AG09319 (cell line): ENCODE data around the gene RAD23A.

ENCODE experiments used
- DNase-seq: peaks from one replicate; pipeline ENCODE4 v3.0.0-alpha.2; 2010; ENCODE audit warnings: low read depth; ENCODE audit errors: extremely low read depth
- CTCF ChIP-seq: IDR thresholded peaks from 2 replicates; pipeline ENCODE4 v1.5.1; 2011; ENCODE audit warnings: low read depth, mild to moderate bottlenecking, inconsistent platforms, low read length, moderate library complexity

RAD23A gene

GRCh38 chr19:12959481-12959880, 13.8 kb downstream of the RAD23A start:
- no peak for TF ChIP-seq CTCF
- DNase-seq = no peak

- TF ChIP-seq CTCF = peak; percentile 86
- no peak for DNase-seq
These were observed 19.6 kb downstream of the RAD23A start for GRCh38 chr19:12965017-12965811.

GRCh38 chr19:12965812-12966135, 20.1 kb downstream of the RAD23A start:
- no peak for DNase-seq
- TF ChIP-seq CTCF = no peak

- no peak for DNase-seq
- no peak for TF ChIP-seq CTCF
These were observed 22.2 kb downstream of the RAD23A start for GRCh38 chr19:12967907-12968306.

- TF ChIP-seq CTCF = no peak
- DNase-seq = no peak
These were observed 23.8 kb downstream of the RAD23A start, which contains the start of gene DAND5 for GRCh38 chr19:12969292-12969988. Gene DAND5, plus strand, starts transcription at chr19:12969576. Its CDS starts 85 bp downstream, at chr19:12969661.

- TF ChIP-seq CTCF = no peak
- DNase-seq = no peak
These were observed 24.6 kb downstream of the RAD23A start for GRCh38 chr19:12970070-12970820.

- TF ChIP-seq CTCF = no peak
- DNase-seq = no peak
These were observed 27.6 kb downstream of the RAD23A start for GRCh38 chr19:12973236-12973635.
